Pancreas (tissue), 10 donors: Measurements from ENCODE around the gene CWH43. TPM values are rescaled to one million over a fixed set of nuclear protein-coding genes. Genes with fewer than 3 reads are reported as not detected.

Experiments used
- ATAC-seq, 4 donors: fragments of 200-7000 bp; cut with Tn5 transposase; one replicate each; pipeline versions ENCODE4 v1.8.0 to v1.9.1; 2020; ENCODE audit warnings: mild to moderate bottlenecking in 4 of 4, moderate library complexity in 4 of 4
- DNase-seq, 6 donors: peaks; one replicate each; pipeline ENCODE4 v3.0.0-alpha.2; 2020
- FAIRE-seq: peaks from 2 replicates; lab custom pipeline; 2012; peaks lifted over from hg19 to GRCh38; lab: Jason Lieb, UNC
- H3K27ac ChIP-seq, 4 donors: fragments of 200-600 bp; sonication (generic); 1 replicate in 3 of 4; 2 replicates in 1 of 4; pipeline versions ENCODE4 v1.5.0 to v1.8.0; 2020
- H3K27me3 ChIP-seq, 4 donors: fragments of 200-600 bp; one replicate each; pipeline ENCODE4 v1.8.0; 2021
- H3K36me3 ChIP-seq, 3 donors: fragments of 200-600 bp; sonication (generic) in 1 of 3; one replicate each; pipeline versions ENCODE4 v1.5.0 to v1.8.0; 2020 to 2021
- H3K4me1 ChIP-seq, 3 donors: fragments of 200-600 bp; one replicate each; pipeline ENCODE4 v1.8.0; 2021
- H3K4me3 ChIP-seq, 4 donors: fragments of 200-600 bp; sonication (generic) in 2 of 4; one replicate each; pipeline versions ENCODE4 v1.5.0 to v1.8.0; 2020 to 2021
- H3K9me3 ChIP-seq, 4 donors: fragments of 200-600 bp; one replicate each; pipeline ENCODE4 v1.8.0; 2021
- CTCF ChIP-seq, 4 donors: fragments of 200-600 bp; sonication (generic) in 3 of 4; IDR thresholded peaks; one replicate each; pipeline versions ENCODE4 v1.5.0 to v1.8.0; 2021; ENCODE audit warnings: antibody characterized with exemption in 4 of 4
- WGBS, 2 donors: extraction: QIAGEN DNeasy Blood & Tissue Kit; methylation state at CpG; one replicate each; pipeline ENCODE4 v1.1.7; 2013; 5-methylcytosine and 5-hydroxymethylcytosine counted together
- intact Hi-C, 3 donors: fragments of 100-400 bp; cut with DNase I; formaldehyde crosslinking; loops; one replicate each; pipeline versions ENCODE4 v1.11.1 to v1.14.2; 2022
- polyA plus RNA-seq, 2 donors: library from polyadenylated mRNA; stranded (reverse); fragments of 200-250 nt; gene quantifications; one replicate each; pipeline ENCODE4 v1.2.3, GENCODE V29; 2013
- total RNA-seq, 6 donors: library from RNA; stranded (reverse); fragmentation: NEBNext Ultra II Directional in 4 of 6; extraction: Animal tissue kit (Norgen Biotek cat#: 25700) in 4 of 6; gene quantifications; one replicate each; pipeline versions ENCODE4 v1.2.1 to v1.2.4, GENCODE V29; 2021 to 2023
- donor health status: healthy with polysubstance abuse.
- donor health status: DM: no; HTN: no; CAD: no; lungs with moderate emphysema.
- donor health status: DM: no; HTN: no; CAD: no.
- donor health status: control.
- donor health status: control.
- donor health status: Bipolar disorder and iron deficiency.
- donor health status: DM: yes; HTN: yes; CAD: no.
- donor health status: DM: no; HTN: no; CAD: no.
- donor health status: DM: no; HTN: no; CAD: no.
- donor health status: DM: yes; HTN: yes; CAD: no.

Gene CWH43
- total and polyA plus RNA-seq, 8 donors = 0.06 TPM; not detected in 7

- no peak for FAIRE-seq
- intact Hi-C loops = loop anchor here in 2 of 3 donors (5.0 to 10.0 kb wide), 2 partner anchors 378 to 390 kb away; no protein-coding TSS in a partner anchor
- Histone ChIP-seq H3K27me3 (no peaks in the 10 kb centered on the region), H3K4me3 (no peak overlapping the region), H3K36me3 (no peaks in the 10 kb centered on the region), H3K9me3 (no peaks in the 10 kb centered on the region), H3K4me1 (no peaks in the 10 kb centered on the region), H3K27ac (no peak overlapping the region)
- 71 to 77% methylated on average over 5 of the region's 5 CpGs for WGBS, 2 donors
- ATAC-seq = no peak
- no peak for DNase-seq
- no peak for TF ChIP-seq CTCF (IDR thresholded peaks at IDR 0.05)
Observed at GRCh38 chr4:48962636-48963035, 23.4 kb upstream of the CWH43 start.

GRCh38 chr4:48963042-48963679 is 22.9 kb upstream of the CWH43 start:
- peak; percentile 78 to 91 (median 82) for TF ChIP-seq CTCF (IDR thresholded peaks at IDR 0.05)
- peak; percentile 89 for FAIRE-seq

GRCh38 chr4:48967101-48967500 is 19.0 kb upstream of the CWH43 start:
- Histone ChIP-seq H3K4me1 (no peaks in the 10 kb centered on the region), H3K27ac (no peak overlapping the region), H3K9me3 (no peaks in the 10 kb centered on the region), H3K4me3 (no peak overlapping the region), H3K27me3 (no peaks in the 10 kb centered on the region), H3K36me3 (no peaks in the 10 kb centered on the region)
- no peak for ATAC-seq
- no peak for FAIRE-seq
- intact Hi-C loops = loop anchor here in 1 of 3 donors (10.0 kb wide), 1 partner anchor 382 kb away; no protein-coding TSS in a partner anchor
- no peak for TF ChIP-seq CTCF (IDR thresholded peaks at IDR 0.05)
- no peak for DNase-seq

More at GRCh38 chr4:48963042-48963679, 22.9 kb upstream of the CWH43 start:
- Histone ChIP-seq H3K4me3 (no peak overlapping the region), H3K27me3 (no peaks in the 10 kb centered on the region), H3K4me1 (no peaks in the 10 kb centered on the region), H3K36me3 (no peaks in the 10 kb centered on the region), H3K27ac (no peak overlapping the region), H3K9me3 (no peaks in the 10 kb centered on the region)
- intact Hi-C loops = loop anchor here in 2 of 3 donors (5.0 to 10.0 kb wide), 2 partner anchors 378 to 391 kb away; no protein-coding TSS in a partner anchor
- DNase-seq = peak in 4 of 6 donors; percentile 58 to 78 (median 63)
- ATAC-seq = peak; percentile 89 to 100 (median 98)
- WGBS, 2 donors = 15 to 17% methylated on average over 5 of the region's 5 CpGs

GRCh38 chr4:48967631-48968030 is 18.4 kb upstream of the CWH43 start:
- WGBS, 2 donors = 95% methylated on average over 1 of the region's 1 CpG
- FAIRE-seq = no peak
- no peak for TF ChIP-seq CTCF (IDR thresholded peaks at IDR 0.05)
- Histone ChIP-seq H3K36me3 (no peaks in the 10 kb centered on the region), H3K4me1 (no peaks in the 10 kb centered on the region), H3K4me3 (no peak overlapping the region), H3K9me3 (no peaks in the 10 kb centered on the region), H3K27me3 (no peaks in the 10 kb centered on the region), H3K27ac (no peak overlapping the region)
- DNase-seq = no peak
- no peak for ATAC-seq
- intact Hi-C loops = loop anchor here in 1 of 3 donors (10.0 kb wide), 1 partner anchor 383 kb away; no protein-coding TSS in a partner anchor

GRCh38 chr4:48968814-48969213 is 17.3 kb upstream of the CWH43 start:
- Histone ChIP-seq H3K9me3 (no peaks in the 10 kb centered on the region), H3K27me3 (no peaks in the 10 kb centered on the region), H3K27ac (no peak overlapping the region), H3K4me1 (no peaks in the 10 kb centered on the region), H3K36me3 (no peaks in the 10 kb centered on the region), H3K4me3 (no peak overlapping the region)
- no peak for ATAC-seq
- no peak for DNase-seq
- intact Hi-C loops = loop anchor here in 1 of 3 donors (10.0 kb wide), 1 partner anchor 384 kb away; no protein-coding TSS in a partner anchor
- FAIRE-seq = no peak
- WGBS, 2 donors = 68 to 80% methylated on average over 4 of the region's 4 CpGs
- TF ChIP-seq CTCF (IDR thresholded peaks at IDR 0.05) = no peak
